ENCODE measurements around the gene RHNO1.

GRCh38 chr12:2900642-2901041 lies 23.6 kb downstream of the RHNO1 start:
- TF ChIP-seq CTCF (conservative IDR thresholded peaks at IDR 0.05), result no peak
- no peak for TF ChIP-seq EZH2 (IDR thresholded peaks at IDR 0.05; ENCODE audit: low read depth)
